GM19238 (cell line): ENCODE data around the gene SAMSN1.
"Not testable (repeated sequence)": the region's sequence is repeated elsewhere in the genome, so short reads cannot be mapped to it uniquely, and the experiment has no call there.

Source experiments
- DNase-seq: peaks from one replicate; pipeline ENCODE4 v3.0.0; 2011; ENCODE audit warnings: low spot score; ENCODE audit not compliant: insufficient read length

SAMSN1 gene

DNA sequence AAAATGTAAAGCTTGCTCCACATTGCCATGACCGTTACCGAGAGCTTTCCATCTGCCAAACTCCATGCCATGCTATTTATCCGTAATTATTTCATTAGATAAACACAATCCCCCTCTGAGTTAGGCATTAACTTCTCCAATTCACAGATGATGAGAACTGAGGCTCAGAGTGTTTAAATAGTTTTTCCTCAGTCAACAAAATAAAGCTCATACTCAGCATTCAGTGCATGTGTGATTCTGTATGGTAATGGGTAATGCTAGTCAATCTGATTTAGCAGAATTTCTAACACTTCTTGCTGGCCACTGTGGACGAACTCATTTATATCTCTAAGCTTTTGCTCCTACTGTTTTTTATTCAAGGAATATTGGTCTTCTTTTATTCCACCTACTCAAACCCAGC is 17.3 kb downstream of the SAMSN1 start:
- DNase-seq = no peak

DNA sequence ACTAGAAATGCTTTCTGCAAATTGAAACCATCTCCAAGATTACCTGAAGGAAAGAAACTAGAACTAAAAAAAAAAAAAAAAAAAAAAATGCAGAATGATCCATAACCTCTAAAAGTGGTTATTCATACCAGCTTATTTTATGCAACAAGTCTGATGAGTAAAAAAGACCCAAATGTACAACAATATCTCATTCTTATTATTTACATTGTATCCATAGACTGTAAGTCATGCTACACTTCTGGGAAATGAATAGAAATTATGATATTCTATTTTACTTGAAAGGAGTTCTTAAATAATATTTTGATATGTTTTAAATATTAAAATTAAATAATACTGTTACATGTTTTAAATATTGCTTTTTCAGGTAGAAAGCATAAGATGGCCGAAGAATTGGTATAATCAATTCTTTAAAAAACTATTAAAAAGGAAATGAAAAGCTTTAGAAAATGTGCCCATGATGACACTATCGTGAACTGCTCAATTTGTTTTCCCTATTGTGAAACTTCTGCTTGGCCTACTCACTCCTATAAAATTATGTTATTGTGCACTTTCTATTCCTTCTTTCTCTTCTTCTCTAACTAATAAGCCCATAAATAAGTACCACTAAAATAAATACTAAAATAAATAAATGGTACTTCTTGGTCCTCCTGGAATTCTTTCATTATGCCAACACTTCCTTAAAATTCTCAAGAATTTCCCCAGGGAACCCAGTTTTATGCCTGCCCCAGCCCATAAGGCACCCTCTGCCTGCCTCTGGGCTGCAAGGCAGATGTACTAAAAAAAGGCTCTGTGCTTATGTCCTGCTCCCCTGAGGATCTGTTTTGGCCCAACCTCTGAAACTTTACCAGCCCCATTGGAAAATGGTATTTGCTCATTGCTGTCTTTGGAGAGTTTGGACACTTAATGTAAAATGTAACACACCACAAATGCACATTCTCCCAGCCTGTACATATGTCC is 18.1 kb downstream of the SAMSN1 start:
- DNase-seq = no peak

DNA sequence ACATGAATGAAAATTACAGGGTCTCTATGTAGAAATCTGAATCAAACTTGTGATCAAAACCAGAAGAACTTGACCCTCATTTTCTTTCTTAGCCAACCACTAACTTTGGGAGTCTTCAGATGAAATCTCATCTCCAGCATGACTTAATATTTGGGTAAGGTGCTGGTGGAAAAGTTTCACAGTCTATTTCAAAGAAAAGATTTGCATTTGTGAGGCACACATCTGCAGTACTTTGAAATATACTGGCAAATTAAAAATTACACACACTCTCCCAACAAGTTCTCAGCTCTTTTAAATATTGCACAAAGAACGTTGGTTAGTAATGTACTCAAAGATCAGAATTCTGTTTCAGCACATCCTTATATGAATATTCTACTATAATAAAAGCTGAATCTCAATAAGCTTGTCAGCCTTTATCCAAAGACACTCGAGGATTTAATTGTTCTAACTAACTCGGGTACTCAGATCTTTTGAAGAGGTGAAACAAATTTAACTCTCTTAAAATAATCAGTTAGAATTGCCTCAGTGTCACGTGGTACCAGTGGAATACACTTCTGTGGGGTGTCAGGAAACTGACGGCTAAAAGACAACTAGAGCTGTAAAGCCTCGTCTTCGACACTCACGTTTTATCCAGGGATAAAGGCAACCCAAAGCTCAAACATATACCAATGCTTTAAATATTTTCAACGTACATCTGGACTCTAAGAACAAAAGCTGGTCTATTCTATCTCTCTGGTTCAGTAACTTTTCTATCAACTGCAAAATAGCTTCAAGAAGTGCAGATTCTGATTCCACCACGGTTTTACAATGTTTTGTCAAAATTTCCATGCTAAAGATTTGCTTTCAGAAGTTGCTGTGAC is 19.0 kb downstream of the SAMSN1 start:
- no peak for DNase-seq

DNA sequence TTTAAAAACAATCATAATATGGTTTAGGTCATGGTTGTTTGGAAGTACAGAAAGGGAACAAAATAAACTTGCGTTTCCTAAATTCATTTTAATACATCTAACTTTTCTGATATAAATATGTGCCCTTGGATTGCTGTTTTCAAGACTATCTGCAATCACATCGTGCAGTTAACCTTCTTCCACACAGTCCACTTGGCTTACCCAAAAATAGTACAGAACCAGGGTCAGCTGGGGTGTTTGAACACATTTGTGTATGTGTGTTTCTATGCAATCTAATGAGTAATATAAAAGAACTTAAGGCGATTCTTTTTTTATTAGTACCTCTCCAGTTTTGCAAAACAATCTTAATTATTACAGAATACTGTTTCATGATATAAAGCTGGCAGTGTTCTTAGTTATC is 19.9 kb downstream of the SAMSN1 start:
- DNase-seq = no peak

DNA sequence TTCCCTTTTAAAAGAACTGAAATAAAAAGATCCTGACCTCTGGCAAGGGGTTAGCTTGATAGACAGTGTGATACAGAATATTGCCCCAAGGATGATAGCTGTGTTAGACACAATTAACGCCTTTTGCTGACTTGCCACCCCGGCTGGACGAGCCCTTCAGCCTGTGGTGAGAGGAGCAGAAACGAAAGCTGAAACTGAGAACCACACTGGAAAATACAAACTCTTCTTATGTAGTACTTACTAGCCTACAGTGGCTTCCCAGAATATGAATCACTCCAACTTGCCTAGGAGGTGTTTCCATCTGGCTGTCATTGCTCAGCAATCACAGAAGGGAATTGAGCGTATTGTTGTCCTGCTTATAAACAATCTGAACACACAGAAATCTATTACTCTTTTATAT is 22.9 kb downstream of the SAMSN1 start:
- DNase-seq = peak; percentile 12

DNA sequence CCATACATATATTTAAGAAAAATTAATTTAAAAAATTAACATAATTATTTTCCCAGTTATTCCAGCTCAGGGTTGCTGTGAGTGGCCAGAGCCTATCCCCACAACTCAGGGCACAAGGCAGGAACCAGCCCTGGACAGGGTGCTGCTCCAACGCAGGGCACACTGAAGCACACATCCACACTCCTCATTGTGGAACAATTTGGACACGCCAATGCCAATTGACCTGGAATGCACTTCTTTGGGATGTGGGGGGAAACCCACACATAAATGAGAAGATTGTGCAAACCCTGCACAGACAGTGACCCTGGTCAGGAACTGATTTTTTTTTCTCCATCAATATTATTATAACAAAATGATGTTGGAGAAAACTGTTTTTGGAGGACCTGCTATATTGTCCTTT is 23.4 kb downstream of the SAMSN1 start:
- DNase-seq = no peak

DNA sequence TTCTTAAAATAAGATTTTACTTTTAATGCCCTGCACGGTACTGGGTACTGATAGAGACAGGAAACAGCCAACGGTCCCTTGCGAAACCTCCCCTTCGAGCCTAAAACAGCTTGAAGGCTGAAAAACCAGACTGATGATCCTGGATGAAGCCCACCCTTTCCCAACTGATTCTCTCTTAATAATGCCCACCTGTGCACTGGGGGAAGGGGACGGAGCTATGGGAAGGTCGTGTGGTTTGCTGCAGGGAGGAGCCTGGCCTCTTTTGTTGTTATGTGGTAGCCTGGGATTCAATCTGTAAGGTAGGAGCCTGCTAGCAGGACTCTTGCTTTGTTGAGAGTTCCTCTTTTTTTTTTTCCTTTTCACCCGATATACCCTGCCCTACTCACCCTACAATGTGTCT is 25.6 kb downstream of the SAMSN1 start:
- DNase-seq = no peak

DNA sequence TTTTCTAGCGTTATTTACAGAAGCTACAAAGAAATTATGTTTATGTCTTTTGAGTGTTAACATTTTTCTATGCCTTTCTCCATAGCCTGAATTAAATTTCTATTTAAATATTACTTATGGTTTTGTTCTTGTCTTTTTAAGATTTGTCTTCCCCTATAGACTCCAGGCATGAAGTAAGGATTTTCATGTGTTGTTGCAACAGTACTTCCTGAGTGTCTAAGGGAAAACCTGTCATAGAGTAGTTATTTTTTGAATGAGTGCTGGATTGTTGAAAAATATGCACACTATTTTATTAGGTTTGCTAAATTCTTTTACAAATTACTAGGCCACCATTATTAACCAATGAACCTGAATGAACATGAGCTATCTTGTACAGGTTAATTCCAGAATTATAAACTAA is 27.1 kb downstream of the SAMSN1 start:
- no peak for DNase-seq

DNA sequence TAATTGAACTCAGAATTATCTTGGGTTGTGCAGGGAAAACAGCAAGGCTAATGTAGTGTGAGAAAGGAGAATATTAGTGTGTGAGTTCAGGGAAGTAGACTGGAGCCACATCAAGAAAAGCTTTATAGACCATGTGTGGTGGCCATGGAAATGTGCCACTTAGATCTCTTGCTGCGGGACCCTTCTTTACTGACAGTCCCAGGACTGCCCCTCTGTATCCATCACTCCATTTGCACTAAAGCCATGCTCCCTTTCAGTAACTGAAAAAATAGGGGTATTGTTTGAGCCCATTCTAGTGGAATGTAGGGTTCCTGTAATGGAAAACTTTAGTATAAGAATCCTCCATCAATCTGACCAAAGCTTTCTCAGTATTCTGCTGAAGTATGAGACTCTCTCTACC is 32.3 kb downstream of the SAMSN1 start:
- no peak for DNase-seq

DNA sequence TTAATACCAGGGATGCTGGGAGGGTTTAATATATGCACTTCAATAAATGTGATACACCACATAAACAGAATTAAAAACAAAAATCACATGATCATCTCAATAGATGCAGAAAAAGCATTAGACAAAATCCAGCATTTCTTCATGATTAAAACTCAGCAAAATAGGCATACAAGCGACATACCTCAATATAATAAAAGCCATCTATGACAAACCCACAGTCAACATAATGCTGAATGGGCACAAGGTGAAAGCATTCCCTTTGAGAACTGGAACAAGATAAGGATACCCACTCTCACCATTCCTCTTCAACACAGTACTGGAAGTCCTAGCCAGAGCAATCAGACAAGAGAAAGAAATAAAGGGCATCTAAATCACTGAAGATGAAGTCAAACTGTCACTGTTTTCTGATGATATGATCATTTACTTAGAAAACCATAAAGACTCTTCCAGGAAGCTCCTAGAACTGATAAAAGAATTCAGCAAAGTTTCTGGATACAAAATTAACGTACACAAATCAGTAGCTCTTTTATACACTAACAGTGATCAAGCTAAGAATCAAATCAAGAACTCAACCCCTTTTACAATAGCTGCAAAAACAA is 39.2 kb downstream of the SAMSN1 start:
- DNase-seq = not testable (repeated sequence)

DNA sequence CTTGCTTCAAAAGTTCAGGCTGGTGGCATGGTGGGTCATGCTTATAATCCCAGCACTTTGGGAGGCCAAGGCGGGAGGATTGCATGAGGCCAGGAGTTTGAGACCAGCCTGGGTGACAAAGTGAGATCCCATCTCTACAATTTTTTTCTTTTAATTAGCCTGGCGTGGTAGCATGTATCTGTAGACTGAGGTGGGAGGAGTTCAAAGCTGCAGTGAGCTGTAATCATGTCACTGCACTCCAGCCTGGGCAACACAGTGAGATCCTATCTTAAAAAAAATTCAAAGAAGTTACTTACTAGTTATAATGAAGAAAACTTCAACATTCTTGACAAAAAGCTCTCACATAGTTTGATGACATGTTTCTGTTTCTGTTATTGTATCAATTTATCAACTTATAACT is 45.2 kb downstream of the SAMSN1 start:
- DNase-seq = no peak

DNA sequence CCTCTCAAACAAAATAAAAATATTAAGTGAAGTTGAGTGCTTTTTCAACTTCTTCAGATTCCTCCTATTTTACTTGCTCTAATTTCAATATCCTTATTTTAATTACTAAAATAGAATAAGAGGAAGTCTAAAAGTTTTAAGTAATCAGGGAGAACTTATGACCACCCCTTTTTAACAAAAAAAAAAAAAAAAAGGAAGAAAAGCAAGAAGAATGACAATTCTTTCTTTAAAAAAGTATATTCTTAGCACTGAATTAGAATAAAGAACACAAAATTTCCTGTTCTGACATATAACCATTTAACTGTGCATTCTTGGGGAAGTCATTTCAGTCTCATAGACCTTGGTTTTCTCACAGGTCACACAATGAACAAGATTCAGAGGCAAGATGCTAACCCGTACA is 46.8 kb downstream of the SAMSN1 start:
- DNase-seq = no peak

DNA sequence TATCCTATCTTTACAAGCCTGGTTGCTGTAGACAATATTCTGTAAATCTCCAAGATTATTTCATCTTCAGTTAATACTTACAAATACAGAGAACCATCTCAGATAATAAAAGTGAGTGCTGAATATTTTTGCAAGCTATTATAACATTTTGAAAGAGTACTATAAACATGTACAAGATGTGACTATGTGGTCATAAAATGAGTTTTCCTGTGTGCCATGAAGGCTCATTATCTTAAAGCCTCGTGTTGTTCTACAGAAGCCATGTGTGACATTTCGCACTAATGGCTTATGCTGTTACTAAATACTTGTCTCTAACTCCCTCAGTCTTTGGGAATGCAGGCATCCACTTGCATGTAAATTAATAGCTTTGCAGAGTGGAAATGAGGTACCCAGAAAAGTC is 48.3 kb downstream of the SAMSN1 start:
- no peak for DNase-seq

DNA sequence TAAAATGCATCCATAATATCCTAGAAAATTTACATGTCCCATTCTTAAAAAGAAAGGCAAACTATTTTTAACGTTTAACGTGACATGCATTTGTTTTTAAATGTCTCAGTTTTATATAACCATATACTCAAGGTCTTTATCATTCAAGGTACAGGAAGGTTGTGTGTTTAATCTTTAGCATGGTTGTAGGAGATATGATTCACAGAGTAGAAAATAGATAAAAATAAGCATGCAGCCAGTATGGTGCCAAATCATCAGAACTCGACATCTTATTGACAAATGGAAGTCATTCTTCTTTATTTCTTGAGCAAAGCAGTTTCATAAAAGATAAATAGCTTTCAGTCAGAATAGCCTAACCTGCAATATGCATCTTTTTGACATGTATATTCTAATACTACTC is 51.0 kb downstream of the SAMSN1 start:
- no peak for DNase-seq

DNA sequence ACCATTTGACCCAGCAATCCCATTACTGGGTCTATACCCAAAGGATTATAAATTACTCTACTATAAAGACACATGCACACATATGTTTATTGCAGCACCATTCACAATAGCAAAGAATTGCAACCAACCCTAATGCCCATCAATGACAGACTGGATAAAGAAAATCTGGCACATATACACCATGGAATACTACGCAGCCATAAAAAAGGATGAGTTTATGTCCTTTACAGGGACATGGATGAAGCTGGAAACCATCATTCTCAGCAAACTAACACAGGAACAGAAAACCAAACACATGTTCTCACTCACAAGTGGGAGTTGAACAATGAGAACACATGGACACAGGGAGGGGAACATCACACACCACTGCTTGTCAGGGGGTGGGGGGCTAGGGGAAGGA is 51.9 kb downstream of the SAMSN1 start:
- DNase-seq = not testable (repeated sequence)

DNA sequence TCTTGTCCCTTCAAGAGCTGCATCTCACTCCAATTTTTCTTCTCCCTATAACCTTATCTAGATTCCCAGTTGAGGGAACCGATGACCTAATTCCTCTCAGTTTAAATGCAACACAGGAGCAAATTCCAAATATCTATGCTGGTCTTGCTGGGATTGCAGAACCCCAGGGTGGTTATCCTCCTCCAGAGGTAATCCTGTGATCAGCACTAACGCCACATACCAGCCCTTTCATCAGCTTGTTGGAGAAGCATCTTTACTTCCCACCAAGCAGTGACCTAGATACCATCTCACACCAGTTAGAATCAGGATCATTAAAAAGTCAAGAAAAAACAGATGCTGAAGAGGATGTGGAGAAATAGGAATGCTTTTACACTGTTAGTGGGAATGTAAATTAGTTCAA is 52.4 kb downstream of the SAMSN1 start:
- no peak for DNase-seq

DNA sequence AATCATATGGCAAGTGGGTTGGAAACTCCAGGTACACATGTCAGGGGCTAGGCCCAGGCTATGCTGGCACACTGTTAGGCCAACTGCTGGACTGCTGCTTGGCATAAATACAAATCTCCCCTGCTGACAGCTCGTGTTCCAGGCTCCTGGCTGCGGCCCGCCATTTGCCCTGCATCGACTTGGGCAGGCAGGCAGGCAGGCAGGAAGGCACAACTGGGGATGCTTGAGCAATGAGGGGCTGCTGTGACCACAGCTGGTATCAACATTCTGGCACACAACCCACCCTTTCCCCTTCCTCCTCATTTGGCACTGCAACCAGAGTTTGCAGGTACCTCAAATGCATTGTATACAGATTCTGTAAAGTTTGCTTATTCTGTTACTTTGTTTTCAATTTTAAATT is 53.2 kb downstream of the SAMSN1 start:
- DNase-seq = no peak

DNA sequence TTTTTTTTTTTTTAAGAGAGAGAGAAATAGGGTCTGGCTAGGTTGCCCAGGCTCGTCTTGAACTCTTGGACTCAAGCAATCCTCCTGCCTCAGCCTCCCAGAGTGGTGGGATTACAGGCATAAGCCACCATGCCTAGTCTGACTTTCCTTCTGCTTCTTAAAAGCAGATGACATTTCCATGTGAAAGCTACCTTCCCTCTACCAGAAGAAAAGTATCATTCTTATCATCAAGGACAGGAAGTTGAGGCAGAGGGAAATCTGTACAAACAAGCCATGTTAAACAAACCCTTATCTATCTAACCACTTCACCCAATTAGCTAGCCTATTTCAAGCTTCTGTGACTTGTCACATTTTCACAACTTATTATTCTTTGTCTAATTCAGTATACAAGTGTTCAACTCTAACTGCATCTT is 54.8 kb downstream of the SAMSN1 start:
- DNase-seq = no peak

DNA sequence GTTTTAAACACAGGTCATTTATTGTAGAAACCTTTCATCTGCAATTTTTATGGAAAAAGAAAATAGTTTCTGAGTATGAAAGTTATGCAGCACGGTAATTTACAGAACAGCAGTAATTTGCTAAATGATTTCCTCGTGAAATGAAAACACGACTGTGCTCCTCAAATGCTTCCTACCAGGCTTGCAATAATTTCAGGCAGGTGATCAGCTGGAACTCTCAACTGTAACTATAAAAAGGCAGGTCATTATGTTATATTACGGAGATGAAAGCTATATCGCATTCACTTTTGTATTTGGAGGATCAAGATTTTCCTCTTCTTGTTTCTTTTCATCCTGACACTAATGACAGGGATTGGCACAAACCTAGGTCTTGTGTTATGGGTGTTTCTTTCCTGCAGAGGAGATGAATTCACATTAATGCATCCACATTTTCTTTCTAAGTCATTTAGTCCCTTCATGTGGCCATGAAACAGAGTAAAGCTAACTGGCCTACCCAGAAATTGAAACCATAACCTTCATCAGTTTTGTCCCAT is 57.4 kb downstream of the SAMSN1 start:
- no peak for DNase-seq

DNA sequence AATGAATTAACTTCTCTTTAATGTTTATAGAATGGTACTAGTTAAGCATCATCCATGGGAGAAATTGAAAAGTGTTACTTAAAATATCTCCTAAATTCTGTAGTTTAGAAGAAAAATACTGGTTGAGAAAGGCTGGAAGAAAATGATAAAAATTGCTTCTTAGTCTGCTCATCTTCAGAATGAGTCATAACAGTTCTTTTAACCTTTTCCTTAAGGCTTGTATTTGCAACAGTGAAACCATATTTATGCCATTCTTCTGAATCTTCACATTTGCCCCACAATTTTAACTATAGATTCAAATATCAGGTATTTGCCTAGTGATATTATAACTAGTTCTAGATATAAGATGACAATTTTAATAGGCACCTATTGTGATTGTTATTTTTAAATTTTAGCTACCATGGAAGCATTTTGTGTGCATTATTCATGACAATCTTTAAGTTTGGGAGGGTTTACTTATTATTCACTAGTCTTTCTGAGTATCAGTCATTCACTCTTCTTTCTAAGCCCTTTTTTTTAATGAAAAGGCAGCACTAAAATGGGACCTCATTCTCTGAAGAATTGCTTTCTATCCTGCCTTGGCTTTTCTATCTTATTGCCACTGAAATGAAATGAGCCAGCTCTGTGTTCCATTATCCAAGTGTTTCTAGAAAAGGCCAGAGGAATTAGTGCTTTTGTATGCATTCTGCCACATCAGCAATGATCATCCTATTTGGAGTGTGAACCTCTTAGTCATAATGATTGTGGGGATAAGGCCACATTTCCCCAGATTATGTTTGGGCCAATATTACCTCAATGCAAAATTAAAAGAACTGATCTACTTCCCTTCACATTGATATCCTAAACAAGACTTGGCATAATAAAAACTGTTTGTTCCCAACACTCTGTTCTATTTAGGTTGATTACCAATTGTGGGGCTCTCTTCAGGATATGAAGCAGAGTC is 58.4 kb downstream of the SAMSN1 start:
- DNase-seq = no peak

DNA sequence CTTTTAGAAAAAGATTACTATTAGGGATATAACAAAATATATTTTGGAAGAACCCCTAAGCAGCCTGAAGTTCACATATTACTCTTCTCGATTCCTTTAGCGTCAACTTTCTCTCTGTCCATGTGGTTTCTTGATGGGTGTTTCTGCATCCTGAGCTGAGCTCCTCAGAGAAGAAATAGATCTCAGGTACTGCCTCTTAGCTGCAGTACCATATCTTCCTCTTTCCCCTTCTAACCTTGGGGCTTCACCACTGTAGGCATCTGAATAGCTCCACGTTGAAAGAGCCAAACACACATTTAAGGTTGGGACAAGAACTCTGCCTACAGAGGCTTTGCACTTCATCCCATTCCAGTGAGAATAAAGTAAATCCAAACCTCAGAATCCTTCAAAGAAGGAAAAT is 59.2 kb downstream of the SAMSN1 start:
- DNase-seq = no peak
